ENCODE data around the gene ITM2C.

The ITM2C gene

DNA sequence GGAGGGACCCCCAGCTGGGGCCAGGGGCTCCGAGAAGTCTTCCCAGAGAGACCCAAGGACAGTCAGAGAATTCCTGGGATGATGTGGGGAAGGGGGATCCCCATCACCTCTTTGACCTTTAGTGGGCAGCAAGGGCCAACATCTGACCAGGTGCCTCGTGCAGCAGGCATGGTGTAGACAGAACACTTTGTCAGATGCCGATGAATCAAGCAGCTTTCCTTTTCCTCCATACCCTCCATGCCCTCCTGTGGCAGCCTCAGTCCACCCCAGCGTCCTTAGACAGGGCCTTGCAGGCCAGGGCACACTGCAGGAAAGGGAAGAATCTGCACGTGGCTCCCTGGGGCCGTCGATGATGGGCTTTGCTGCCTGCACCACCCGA, 34.0 kb downstream of the ITM2C start:
- TF ChIP-seq, protein P1, sequence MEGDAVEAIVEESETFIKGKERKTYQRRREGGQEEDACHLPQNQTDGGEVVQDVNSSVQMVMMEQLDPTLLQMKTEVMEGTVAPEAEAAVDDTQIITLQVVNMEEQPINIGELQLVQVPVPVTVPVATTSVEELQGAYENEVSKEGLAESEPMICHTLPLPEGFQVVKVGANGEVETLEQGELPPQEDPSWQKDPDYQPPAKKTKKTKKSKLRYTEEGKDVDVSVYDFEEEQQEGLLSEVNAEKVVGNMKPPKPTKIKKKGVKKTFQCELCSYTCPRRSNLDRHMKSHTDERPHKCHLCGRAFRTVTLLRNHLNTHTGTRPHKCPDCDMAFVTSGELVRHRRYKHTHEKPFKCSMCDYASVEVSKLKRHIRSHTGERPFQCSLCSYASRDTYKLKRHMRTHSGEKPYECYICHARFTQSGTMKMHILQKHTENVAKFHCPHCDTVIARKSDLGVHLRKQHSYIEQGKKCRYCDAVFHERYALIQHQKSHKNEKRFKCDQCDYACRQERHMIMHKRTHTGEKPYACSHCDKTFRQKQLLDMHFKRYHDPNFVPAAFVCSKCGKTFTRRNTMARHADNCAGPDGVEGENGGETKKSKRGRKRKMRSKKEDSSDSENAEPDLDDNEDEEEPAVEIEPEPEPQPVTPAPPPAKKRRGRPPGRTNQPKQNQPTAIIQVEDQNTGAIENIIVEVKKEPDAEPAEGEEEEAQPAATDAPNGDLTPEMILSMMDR (IDR thresholded peaks at IDR 0.05; ENCODE audit: borderline replicate concordance, insufficient read depth, low read depth, low read length): no peak
- no peak overlapping the region for H3K4me3 ChIP-seq (ENCODE audit: low read depth, low read length)

DNA sequence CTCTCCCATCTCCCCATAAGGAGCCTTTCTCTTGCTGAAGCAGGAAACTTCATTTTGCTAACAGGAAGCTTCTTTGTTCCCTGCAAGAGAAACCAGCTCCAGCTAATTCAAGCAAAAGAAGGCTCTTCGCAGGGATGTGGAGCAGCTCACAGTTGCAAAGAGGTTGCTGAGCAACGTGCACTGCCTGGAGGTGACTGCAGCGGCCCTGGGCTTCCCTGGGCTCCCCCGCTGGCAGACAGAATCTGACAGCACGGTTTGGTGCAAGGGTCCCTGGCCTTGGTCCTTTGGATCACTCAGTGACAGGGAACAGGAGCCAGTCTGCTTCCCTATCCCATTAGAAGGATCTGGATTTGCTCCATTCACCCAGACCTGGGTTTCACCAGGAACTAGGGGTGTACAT, 34.5 kb downstream of the ITM2C start:
- no peak overlapping the region for H3K4me3 ChIP-seq (ENCODE audit: low read depth, low read length)
- TF ChIP-seq, protein P1 (IDR thresholded peaks at IDR 0.05; ENCODE audit: borderline replicate concordance, insufficient read depth, low read depth, low read length): no peak

GRCh38 chr2:230899786-230900185, 35.0 kb downstream of the ITM2C start:
- H3K4me3 ChIP-seq (ENCODE audit: low read depth, low read length): no peak overlapping the region
- TF ChIP-seq, protein P1 (IDR thresholded peaks at IDR 0.05; ENCODE audit: borderline replicate concordance, insufficient read depth, low read depth, low read length): no peak

GRCh38 chr2:230900336-230900995, 35.7 kb downstream of the ITM2C start:
- no peak overlapping the region for H3K4me3 ChIP-seq (ENCODE audit: low read depth, low read length)
- TF ChIP-seq, protein P1 (IDR thresholded peaks at IDR 0.05; ENCODE audit: borderline replicate concordance, insufficient read depth, low read depth, low read length): no peak

- TF ChIP-seq, protein P1 (IDR thresholded peaks at IDR 0.05; ENCODE audit: borderline replicate concordance, insufficient read depth, low read depth, low read length): no peak
- H3K4me3 ChIP-seq (ENCODE audit: low read depth, low read length): no peak overlapping the region
Observed at GRCh38 chr2:230901006-230901405, 36.3 kb downstream of the ITM2C start.

GRCh38 chr2:230902180-230902899, 37.6 kb downstream of the ITM2C start:
- TF ChIP-seq, protein P1 (IDR thresholded peaks at IDR 0.05; ENCODE audit: borderline replicate concordance, insufficient read depth, low read depth, low read length): peak; percentile 98
- no peak overlapping the region for H3K4me3 ChIP-seq (ENCODE audit: low read depth, low read length)

All from GM12875 (cell line).